ENCODE data around the gene ZNF331.

The ZNF331 gene

GRCh38 chr19:53521373-53522202 is 16.4 kb upstream of the ZNF331 start:
- DNase-seq = no peak

DNA sequence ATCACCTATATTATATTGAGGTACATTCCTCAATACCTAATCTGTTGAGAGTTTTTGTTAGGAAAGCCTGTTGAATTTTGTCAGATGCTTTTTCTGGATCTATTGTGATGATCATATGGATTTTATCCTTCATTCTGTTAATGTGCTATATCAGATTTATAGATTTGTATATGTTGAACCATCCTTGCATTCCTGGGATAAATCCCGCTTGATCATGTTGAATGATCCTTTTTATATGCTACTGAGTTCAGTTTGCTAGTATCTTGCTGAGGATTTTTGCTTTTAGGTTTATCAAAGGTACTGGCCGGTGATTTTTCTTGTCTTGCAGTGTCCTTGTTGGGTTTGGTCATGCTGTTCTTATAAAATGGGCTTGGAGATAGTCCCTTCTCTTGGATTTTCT is 12.0 kb upstream of the ZNF331 start:
- no peak for DNase-seq

DNA sequence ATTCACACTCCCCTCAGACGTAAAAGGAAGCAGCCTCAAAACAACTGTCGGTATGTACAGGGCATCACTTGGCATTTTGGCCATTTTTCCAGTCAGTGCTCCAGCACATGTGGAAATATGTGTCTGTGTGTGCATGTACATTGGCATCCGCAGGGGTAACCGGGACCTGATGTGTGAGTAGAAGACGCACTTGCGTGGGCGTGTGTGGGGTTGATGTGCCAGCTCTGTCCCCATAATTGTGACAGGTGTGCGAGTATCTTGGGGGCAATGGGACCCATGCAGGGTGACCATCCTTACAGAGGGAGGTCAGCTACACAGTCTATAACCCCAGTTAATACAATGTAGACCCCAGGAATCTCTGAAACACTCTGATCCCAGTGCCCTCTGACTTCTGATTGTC is 7.3 kb upstream of the ZNF331 start:
- no peak for DNase-seq

DNA sequence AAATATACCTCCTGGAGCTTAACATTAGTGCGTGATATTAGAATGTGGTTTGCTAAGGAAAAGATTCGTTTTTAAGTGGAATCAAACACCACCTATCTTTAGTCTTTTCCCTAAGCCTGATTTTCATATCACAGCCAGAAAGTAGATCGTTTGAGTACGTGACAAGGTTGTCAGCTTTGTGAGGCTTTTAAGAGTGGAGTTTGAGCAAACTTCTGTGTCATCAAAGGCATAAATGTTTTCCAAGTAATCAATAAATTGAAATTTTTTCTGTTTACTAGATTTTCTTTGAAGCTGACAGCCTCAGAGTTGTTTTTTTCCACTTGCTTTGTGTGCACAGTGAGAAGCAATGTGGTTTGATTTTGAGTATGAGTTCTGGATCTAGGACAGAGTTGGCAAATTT is 6.5 kb upstream of the ZNF331 start:
- DNase-seq = no peak

- no peak for DNase-seq
These were observed 5.6 kb upstream of the ZNF331 start for GRCh38 chr19:53532362-53532761.

DNA sequence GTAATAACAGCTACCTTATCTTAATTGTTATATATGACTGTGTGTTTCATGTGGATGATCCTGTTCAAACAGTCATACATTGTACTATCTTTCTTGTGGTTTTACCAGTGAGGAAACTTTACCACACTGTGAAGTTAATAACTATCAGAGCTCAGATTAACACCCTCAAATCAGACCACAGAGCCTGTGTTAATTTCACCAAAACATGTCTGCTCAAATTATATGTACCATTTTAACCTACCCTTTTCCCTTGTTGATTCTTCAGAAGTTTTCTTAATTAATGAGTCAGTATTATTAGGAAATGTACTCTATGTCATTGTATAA is 1.8 kb upstream of the ZNF331 start:
- no peak for DNase-seq

DNA sequence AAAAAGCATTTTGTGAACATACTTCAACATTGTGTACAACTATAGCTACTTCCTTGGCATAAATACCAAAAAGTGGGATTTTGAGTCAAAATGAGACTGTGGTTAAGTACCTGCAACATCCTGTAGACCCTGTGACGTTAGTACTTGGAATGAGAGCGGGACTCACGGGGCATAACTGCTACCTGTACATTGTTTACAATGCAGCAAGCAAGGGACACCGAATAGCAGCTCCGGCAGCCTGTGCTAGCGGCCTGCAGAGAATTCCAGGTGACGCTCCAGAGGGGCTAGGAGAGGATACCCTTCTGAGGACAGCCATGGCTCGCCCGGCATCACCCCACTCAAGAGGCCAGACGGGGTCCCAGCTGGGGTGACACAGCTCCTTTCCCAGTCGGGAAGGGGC is 824 bp upstream of the ZNF331 start:
- DNase-seq = peak in 4 of 6 experiments; percentile 11 to 65 (median 44)

GRCh38 chr19:53538378-53539109 is 599 bp downstream of the ZNF331 start:
- peak in 2 of 6 experiments; percentile 26 to 33 for DNase-seq

GRCh38 chr19:53540091-53540490 is 2.1 kb downstream of the ZNF331 start:
- DNase-seq = peak in 1 of 6 experiments; percentile 44

GRCh38 chr19:53541971-53542370 is 4.0 kb downstream of the ZNF331 start:
- DNase-seq = no peak

DNA sequence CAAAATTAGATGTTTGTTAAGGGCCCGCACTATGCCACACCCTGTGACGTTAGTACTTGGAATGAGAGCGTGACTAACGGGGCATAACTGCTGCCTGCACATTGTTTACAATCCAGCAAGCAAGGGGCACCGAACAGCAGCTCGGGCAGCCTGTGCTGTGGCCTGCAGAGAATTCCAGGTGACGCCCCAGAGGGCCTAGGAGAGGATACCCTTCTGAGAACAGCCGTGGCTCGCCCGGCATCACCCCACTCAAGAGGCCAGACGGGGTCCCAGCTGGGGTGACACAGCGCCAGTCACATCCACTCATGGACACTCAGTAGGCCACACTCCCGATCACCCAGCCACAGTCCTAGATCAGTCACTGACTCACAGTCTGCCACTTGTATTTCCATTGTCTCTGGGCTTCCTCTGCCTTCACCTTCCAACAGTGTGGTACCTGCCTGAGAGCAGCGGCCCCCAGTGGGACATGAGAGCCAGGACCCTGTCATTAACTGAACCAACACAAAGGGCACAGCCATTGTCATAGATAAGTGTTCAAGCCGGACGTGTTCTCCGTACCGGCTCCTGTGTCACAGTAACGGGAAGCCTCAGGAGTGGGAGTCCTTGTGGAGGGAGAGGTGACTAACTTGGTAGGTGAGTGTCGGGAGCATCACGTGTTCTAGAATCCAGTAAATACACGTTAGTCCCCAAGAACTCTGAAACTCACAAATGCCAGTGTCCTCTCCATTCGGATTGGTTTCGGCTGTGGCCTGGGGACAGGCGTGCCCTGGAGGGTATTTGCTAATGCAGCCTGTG is 7.5 kb downstream of the ZNF331 start:
- no peak for DNase-seq

- DNase-seq = no peak
These were observed 9.0 kb downstream of the ZNF331 start for GRCh38 chr19:53546758-53547513.

GRCh38 chr19:53549340-53549739 is 11.4 kb downstream of the ZNF331 start:
- DNase-seq = no peak

DNA sequence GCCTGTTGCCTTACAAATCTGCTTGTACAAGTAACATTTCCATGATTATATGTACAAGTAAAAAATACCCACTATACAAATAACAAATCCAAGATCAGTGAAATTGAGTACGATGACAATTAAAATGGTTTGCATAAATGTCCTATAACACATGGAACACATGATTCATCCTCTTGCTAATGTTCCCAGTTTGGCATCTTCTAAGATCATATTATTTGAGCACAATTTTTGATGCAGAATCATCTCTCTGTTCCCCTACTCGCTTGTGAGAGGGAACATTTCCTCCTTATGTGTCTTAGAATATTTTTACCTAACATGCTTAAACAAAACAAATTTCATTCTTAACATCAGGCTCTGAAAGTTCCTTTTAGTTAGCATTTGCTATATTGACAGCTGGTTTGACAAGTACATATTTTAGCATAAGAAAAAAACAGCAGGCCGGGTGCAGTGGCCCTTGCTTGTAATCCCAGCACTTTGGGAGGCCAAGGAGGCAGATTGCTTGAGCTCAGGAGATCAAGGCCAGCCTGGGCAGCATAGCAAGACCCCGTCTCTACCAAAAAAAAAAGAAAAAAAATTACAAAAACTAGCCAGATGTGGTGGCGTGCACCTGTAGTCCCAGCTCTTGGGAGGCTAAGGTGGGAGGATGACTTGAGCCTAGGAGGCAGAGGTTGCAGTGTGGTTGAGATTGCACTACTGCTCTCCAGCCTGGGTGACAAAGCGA is 14.2 kb downstream of the ZNF331 start:
- no peak for DNase-seq

DNA sequence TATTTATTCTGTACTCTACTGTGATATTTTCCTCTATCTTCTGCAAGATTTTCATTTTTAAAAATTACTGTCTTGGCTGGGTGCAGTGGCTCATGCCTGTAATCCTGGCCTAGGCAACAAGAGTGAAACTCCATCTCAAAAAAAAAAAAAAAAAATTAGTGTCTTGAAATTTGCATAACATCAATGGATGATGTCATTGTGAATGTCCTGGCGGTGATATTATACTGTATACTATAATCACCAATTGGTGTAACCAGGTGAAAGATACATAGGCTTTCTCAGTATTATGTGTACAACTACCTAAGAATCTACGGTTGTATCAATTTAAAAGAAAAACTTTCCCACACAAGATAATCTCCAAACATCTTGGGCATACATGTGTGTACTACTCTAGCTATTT is 15.2 kb downstream of the ZNF331 start:
- DNase-seq = no peak

GRCh38 chr19:53553865-53554791 is 16.2 kb downstream of the ZNF331 start:
- peak; percentile 84 to 95 (median 94) for DNase-seq

- DNase-seq = no peak
These were observed 16.9 kb downstream of the ZNF331 start for GRCh38 chr19:53554804-53555203.

DNA sequence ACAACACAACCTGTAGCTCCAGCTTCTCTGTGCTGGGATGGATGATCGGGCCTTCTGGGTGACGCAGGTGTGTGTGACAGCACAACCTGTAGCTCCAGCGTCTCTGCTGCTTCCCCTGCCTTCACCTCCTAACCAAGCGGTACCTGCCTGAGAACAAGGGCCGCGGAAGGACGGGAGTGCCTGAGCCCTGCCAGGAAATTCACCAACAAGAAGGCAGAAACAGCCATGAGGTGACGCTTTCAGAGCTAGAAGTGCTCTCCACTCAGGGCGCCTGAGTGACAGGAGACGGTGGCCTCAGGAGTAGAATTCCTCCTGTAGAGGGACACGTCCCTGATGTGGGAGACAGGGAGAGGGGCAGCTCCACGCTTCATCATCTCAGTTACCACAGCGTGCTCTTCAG is 17.4 kb downstream of the ZNF331 start:
- DNase-seq = peak in 3 of 6 experiments; percentile 7 to 53 (median 13)

DNA sequence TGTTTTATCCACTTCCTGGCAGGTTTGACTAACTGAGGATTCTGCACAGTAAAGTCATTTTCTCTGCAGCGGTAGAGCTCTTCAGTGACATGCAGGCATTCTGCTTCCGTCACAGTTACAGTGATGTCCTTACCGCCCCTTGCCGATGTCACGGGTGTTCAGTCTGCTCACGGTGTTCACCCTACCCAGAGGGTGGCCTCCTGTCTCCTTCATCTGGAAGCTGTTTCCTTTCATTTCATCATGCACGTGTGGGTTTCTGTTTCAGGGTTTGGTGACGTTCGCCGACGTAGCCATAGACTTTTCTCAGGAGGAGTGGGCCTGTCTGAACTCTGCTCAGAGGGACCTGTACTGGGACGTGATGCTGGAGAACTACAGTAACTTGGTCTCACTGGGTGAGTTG is 33.4 kb downstream of the ZNF331 start:
- peak in 1 of 6 experiments; percentile 15 for DNase-seq

- DNase-seq = no peak
These were observed 39.2 kb downstream of the ZNF331 start for GRCh38 chr19:53576941-53577653.
